Body of pancreas (tissue), 4 donors: Measurements from ENCODE around the gene CEND1.

Experiments
- POLR2A ChIP-seq, 3 donors: fragments of 450-650 bp; IDR thresholded peaks; one replicate each; pipeline ENCODE4 v1.6.1; 2016; ENCODE audit warnings: antibody characterized with exemption in 3 of 3, mild to moderate bottlenecking in 2 of 3
- TF ChIP-seq, protein P1 (sequence below), 7 experiments: fragments of 450-650 bp in 4 of 7; fragments of 200-600 bp in 3 of 7; sonication (generic) in 3 of 7; IDR thresholded peaks; one replicate each; pipeline ENCODE4 v1.5.1; 2016 to 2019; ENCODE audit warnings: antibody characterized with exemption in 7 of 7

- TF ChIP-seq, protein P1, sequence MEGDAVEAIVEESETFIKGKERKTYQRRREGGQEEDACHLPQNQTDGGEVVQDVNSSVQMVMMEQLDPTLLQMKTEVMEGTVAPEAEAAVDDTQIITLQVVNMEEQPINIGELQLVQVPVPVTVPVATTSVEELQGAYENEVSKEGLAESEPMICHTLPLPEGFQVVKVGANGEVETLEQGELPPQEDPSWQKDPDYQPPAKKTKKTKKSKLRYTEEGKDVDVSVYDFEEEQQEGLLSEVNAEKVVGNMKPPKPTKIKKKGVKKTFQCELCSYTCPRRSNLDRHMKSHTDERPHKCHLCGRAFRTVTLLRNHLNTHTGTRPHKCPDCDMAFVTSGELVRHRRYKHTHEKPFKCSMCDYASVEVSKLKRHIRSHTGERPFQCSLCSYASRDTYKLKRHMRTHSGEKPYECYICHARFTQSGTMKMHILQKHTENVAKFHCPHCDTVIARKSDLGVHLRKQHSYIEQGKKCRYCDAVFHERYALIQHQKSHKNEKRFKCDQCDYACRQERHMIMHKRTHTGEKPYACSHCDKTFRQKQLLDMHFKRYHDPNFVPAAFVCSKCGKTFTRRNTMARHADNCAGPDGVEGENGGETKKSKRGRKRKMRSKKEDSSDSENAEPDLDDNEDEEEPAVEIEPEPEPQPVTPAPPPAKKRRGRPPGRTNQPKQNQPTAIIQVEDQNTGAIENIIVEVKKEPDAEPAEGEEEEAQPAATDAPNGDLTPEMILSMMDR (IDR thresholded peaks at IDR 0.05) = peak in 1 of 7 experiments; percentile 1
- TF ChIP-seq POLR2A (IDR thresholded peaks at IDR 0.05) = no peak
These were observed 20.2 kb upstream of the CEND1 start for GRCh38 chr11:810040-810567.
